Measurements from ENCODE around the gene NPEPPS.

DNA sequence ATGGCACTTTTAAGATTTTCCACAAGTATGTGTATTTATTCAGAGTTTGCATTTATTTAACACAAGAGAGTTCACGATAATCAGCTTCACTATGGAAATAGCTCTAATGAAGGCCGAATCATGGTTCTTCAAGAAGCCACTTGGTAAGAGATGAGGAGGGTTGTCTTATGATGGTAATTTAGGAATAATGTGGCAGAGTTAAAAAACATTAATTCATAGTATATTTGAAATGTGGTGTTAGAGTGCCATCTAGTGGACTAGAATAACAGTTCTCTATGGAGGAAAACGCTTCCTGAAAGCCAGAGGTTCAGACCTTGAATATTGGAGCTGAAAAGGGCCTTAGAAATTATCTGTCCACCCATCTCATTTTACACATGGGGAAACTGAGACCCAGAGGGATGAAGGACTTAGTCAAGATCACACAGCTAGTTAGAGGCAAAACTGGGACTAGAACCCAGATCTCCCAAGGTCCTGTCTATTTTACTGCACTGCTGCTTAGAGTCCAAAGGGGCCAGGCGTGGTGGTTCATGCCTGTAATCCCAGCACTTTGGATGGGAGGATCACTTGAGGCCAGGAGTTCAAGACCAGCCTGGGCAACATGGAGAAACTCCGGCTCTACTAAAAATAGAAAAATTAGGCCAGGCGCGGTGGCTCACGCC, 85.0 kb downstream of the NPEPPS start:
- TF ChIP-seq GATA2 (IDR thresholded peaks at IDR 0.05; ENCODE audit: low read depth, low read length) (no peak), GATA3 (IDR thresholded peaks at IDR 0.05; ENCODE audit: low read depth, low read length) (no peak)

Measured in SH-SY5Y (cell line).